HepG2 (cell line): Measurements from ENCODE around the gene MTMR1. TPM values are rescaled to one million over a fixed set of nuclear protein-coding genes. Genes with fewer than 3 reads are reported as not detected.

Experiments used
- ATAC-seq: fragments of 200-7000 bp; cut with Tn5 transposase; 3 replicates; pipeline ENCODE4 v1.9.1; 2020; ENCODE audit warnings: mild to moderate bottlenecking, moderate library complexity
- BruUV-seq: library from RNA; stranded (reverse); fragments of 400-500 nt; replicated peaks from 2 replicates; lab custom pipeline; 2021; lab: Mats Ljungman, UMichigan
- CTCF ChIA-PET: fragments of 300-600 bp; formaldehyde crosslinking; extraction: SDS; loops from one replicate; lab custom pipeline; 2021; ENCODE audit warnings: low total read pairs, inconsistent platforms, low intra/inter-chr PET ratio; lab: Yijun Ruan, JAX
- POLR2A ChIA-PET: fragments of 350-600 bp; sonication (Branson Sonifier 250); formaldehyde crosslinking; loops from one replicate; lab custom pipeline; 2020; ENCODE audit warnings: antibody characterized with exemption, inconsistent platforms; lab: Yijun Ruan, JAX
- DNase-seq: peaks from one replicate; pipeline ENCODE4 v3.0.0-alpha.2; 2015; ENCODE audit warnings: low spot score
- FAIRE-seq: peaks from 3 replicates; lab custom pipeline; 2011; peaks lifted over from hg19 to GRCh38; lab: Jason Lieb, UNC
- H2AFZ ChIP-seq: one replicate; pipeline ENCODE4 v1.6.1; 2011; ENCODE audit warnings: low read length, inconsistent platforms
- H3K27ac ChIP-seq: fragments of 300-600 bp; 3 replicates; pipeline ENCODE4 v1.8.0; 2011; ENCODE audit warnings: mixed run types, mild to moderate bottlenecking, mixed read lengths, low read length, inconsistent platforms; ENCODE audit not compliant: insufficient read depth; ENCODE audit errors: extremely low read length
- H3K27me3 ChIP-seq, 2 experiments: fragments of 200-600 bp in 1 of 2; 2 replicates in 1 of 2; 3 replicates in 1 of 2; pipeline versions ENCODE4 v1.6.0 to v1.8.0; 2011; ENCODE audit warnings: low read length in 2 of 2, mild to moderate bottlenecking in 2 of 2, moderate library complexity in 2 of 2, inconsistent platforms in 1 of 2; ENCODE audit not compliant: insufficient read depth in 2 of 2, control insufficient read depth in 1 of 2
- H3K36me3 ChIP-seq, 2 experiments: fragments of 200-600 bp in 1 of 2; replicated peaks in 1 of 2; 2 replicates in 1 of 2; 3 replicates in 1 of 2; pipeline versions ENCODE4 v1.5.1 to v1.8.0; 2011; ENCODE audit warnings: low read length in 2 of 2, inconsistent platforms in 1 of 2; ENCODE audit not compliant: insufficient read depth in 2 of 2, control insufficient read depth in 1 of 2
- H3K4me1 ChIP-seq: 2 replicates; pipeline ENCODE4 v1.5.1; 2012; ENCODE audit warnings: low read length, inconsistent platforms; ENCODE audit not compliant: insufficient read depth
- H3K4me2 ChIP-seq: 2 replicates; pipeline ENCODE4 v1.6.0; 2011; ENCODE audit warnings: low read depth, low read length, inconsistent platforms
- H3K4me3 ChIP-seq, 3 experiments: fragments of 200-600 bp in 1 of 3; sonication (generic), shearing (Covaris generic) in 1 of 3; replicated peaks in 1 of 3; 2 replicates each; pipeline ENCODE4 v1.5.1; 2011 to 2016; ENCODE audit warnings: low read length in 3 of 3, inconsistent platforms in 2 of 3, low read depth in 2 of 3, mild to moderate bottlenecking in 2 of 3, control low read depth in 1 of 3, mixed read lengths in 1 of 3; ENCODE audit not compliant: insufficient read depth in 1 of 3
- H3K79me2 ChIP-seq: one replicate; pipeline ENCODE4 v1.6.1; 2011; ENCODE audit warnings: low read length, inconsistent platforms; ENCODE audit not compliant: insufficient read depth
- H3K9ac ChIP-seq: 2 replicates; pipeline ENCODE4 v1.6.0; 2011; ENCODE audit warnings: mild to moderate bottlenecking, low read depth, low read length, inconsistent platforms; ENCODE audit not compliant: insufficient read depth
- H3K9me3 ChIP-seq: 2 replicates; pipeline ENCODE4 v1.5.1; 2012; ENCODE audit warnings: mild to moderate bottlenecking, low read length
- H4K20me1 ChIP-seq: 2 replicates; pipeline ENCODE4 v1.6.0; 2011; ENCODE audit warnings: inconsistent platforms, mild to moderate bottlenecking, low read length, moderate library complexity; ENCODE audit not compliant: insufficient read depth
- HDAC6 ChIP-seq: fragments of 200-600 bp; sonication (generic); IDR thresholded peaks from 2 replicates; pipeline ENCODE4 v1.7.0; 2017; ENCODE audit warnings: mild to moderate bottlenecking, antibody characterized with exemption, low read length, low read depth
- HOXA3 ChIP-seq: sonication (generic); formaldehyde crosslinking; IDR thresholded peaks from 2 replicates; pipeline ENCODE4 v1.5.0; 2020; ENCODE audit warnings: missing genetic modification reagents
- KDM2A ChIP-seq: sonication (generic); formaldehyde crosslinking; IDR thresholded peaks from 2 replicates; pipeline ENCODE4 v1.4.0; 2020; ENCODE audit warnings: low read depth, missing genetic modification reagents, borderline replicate concordance
- MAFG ChIP-seq: sonication (generic); formaldehyde crosslinking; IDR thresholded peaks from 2 replicates; pipeline ENCODE4 v1.5.1; 2020; ENCODE audit warnings: mild to moderate bottlenecking, missing genetic modification reagents
- NFYB ChIP-seq: sonication (generic); formaldehyde crosslinking; IDR thresholded peaks from 2 replicates; pipeline ENCODE4 v1.4.0; 2020; ENCODE audit warnings: missing genetic modification reagents
- RNF2 ChIP-seq: fragments of 450-650 bp; conservative IDR thresholded peaks from 2 replicates; pipeline ENCODE4 v1.6.1; 2016; ENCODE audit warnings: low read depth
- SP140L ChIP-seq: sonication (generic); formaldehyde crosslinking; IDR thresholded peaks from 2 replicates; pipeline ENCODE4 v1.4.0; 2020; ENCODE audit warnings: missing genetic modification reagents, borderline replicate concordance
- SUZ12 ChIP-seq: fragments of 150-350 bp; IDR thresholded peaks from 2 replicates; pipeline ENCODE4 v1.6.1; 2014; ENCODE audit warnings: low read depth, low read length
- TOPORS ChIP-seq: sonication (generic); formaldehyde crosslinking; IDR thresholded peaks from 2 replicates; pipeline ENCODE4 v1.8.0; 2023; ENCODE audit warnings: mild to moderate bottlenecking, missing genetic modification reagents
- TRAFD1 ChIP-seq: sonication (generic); formaldehyde crosslinking; IDR thresholded peaks from 2 replicates; pipeline ENCODE4 v1.5.1; 2020; ENCODE audit warnings: missing genetic modification reagents, mild to moderate bottlenecking, borderline replicate concordance
- ZC3H13 ChIP-seq: sonication (generic); formaldehyde crosslinking; IDR thresholded peaks from 2 replicates; pipeline ENCODE4 v1.8.1; 2023; ENCODE audit warnings: mild to moderate bottlenecking, missing genetic modification reagents, moderate library complexity
- ZFAT ChIP-seq: sonication (generic); formaldehyde crosslinking; conservative IDR thresholded peaks from 2 replicates; pipeline ENCODE4 v1.8.1; 2023; ENCODE audit warnings: missing genetic modification reagents, inconsistent platforms
- ZFP62 ChIP-seq: sonication (generic); formaldehyde crosslinking; IDR thresholded peaks from 2 replicates; pipeline ENCODE4 v1.4.0; 2020; ENCODE audit warnings: missing genetic modification reagents
- ZNF205 ChIP-seq: IDR thresholded peaks from 2 replicates; pipeline ENCODE4 v1.6.1; 2018; ENCODE audit warnings: missing biosample characterization, missing genetic modification reagents
- ZNF468 ChIP-seq: sonication (generic); formaldehyde crosslinking; IDR thresholded peaks from 2 replicates; pipeline ENCODE4 v1.8.0; 2022; ENCODE audit warnings: mild to moderate bottlenecking, moderate library complexity, missing genetic modification reagents
- ZSCAN29 ChIP-seq: sonication (generic); formaldehyde crosslinking; conservative IDR thresholded peaks from 2 replicates; pipeline ENCODE4 v1.4.0; 2020; ENCODE audit warnings: mild to moderate bottlenecking, missing genetic modification reagents
- WGBS: methylation state at CpG from one replicate; pipeline ENCODE4 v1.1.6; 2017; ENCODE audit warnings: low lambda C conversion rate; 5-methylcytosine and 5-hydroxymethylcytosine counted together
- in situ Hi-C: cut with HindIII; loops from 2 replicates; pipeline ENCODE4 v1.10.0; 2017; ENCODE audit warnings: low pct_unique_long_range_greater_than_20kb; ENCODE audit not compliant: extremely low pct_ligation_motif_present
- intact Hi-C: fragments of 100-400 bp; cut with micrococcal nuclease; formaldehyde crosslinking; loops from one replicate; pipeline ENCODE4 v1.10.0; 2022; ENCODE audit not compliant: unreplicated experiment
- polyA plus RNA-seq, 8 experiments: library from polyadenylated mRNA; depleted of rRNA in 3 of 8; stranded (reverse) in 7 of 8; unstranded in 1 of 8; fragments of >200 nt; fragmentation: Illumina TruSeq in 4 of 8; extraction: Trizol in 4 of 8; gene quantifications; 2 replicates each; pipeline versions ENCODE4 v1.2.1 to v1.2.3, GENCODE V29; 2011 to 2016; ENCODE audit warnings: low read depth in 4 of 8, missing spikeins in 1 of 8, mixed read lengths in 1 of 8; ENCODE audit not compliant: insufficient read depth in 1 of 8
- total RNA-seq, 5 experiments: library from RNA; depleted of rRNA; stranded (reverse); fragments of >200 nt; fragmentation: Illumina TruSeq; extraction: Trizol; gene quantifications; 2 replicates each; pipeline ENCODE4 v1.2.3, GENCODE V29; 2016; ENCODE audit warnings: low read depth in 1 of 5
- TF ChIP-seq, protein P1 (sequence below): sonication (generic); formaldehyde crosslinking; IDR thresholded peaks from 2 replicates; pipeline ENCODE4 v1.8.1; 2023; ENCODE audit warnings: mild to moderate bottlenecking, missing genetic modification reagents
- TF ChIP-seq, protein P2 (sequence below): IDR thresholded peaks from 2 replicates; pipeline ENCODE4 v1.6.1; 2016
- TF ChIP-seq, protein P3 (sequence below): sonication (generic); formaldehyde crosslinking; IDR thresholded peaks from 2 replicates; pipeline ENCODE4 v1.4.0; 2020; ENCODE audit warnings: missing genetic modification reagents
- TF ChIP-seq, protein P4 (sequence below): sonication (generic); formaldehyde crosslinking; IDR thresholded peaks from 2 replicates; pipeline ENCODE4 v1.5.0; 2020; ENCODE audit warnings: mild to moderate bottlenecking, missing genetic modification reagents

MTMR1 gene
- total and polyA plus RNA-seq, 2 of the 13 experiments (the other 11 are each of a cell fraction or from before 2014, with no cell fraction given), result 8.9 to 11.1 TPM

DNA sequence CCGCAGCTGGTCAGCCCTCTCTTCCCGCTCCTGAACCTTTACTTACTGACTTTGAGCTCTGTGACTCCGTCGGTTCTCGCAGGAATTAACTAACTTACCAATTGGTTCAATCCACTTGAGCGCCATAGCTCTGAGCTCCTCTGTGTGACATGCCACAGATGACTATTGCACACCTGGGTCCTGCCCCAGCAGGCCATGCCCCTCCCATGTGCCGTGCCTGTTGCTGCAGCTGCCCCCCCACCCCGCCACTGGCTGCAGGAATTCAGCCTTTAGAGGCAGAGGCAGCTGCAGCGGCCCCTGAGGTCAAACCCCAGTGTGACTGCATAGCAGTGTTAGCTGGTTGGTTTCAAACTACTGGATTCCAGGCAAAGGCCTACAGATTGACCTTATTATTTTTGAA, 70.6 kb downstream of the MTMR1 start (continued):
- TF ChIP-seq RNF2 (no peak), ZC3H13 (CRISPR knock-in tag) (no peak), ZNF205 (CRISPR knock-in tag) (no peak), ZSCAN29 (CRISPR knock-in tag) (no peak), HDAC6 (no peak)

DNA sequence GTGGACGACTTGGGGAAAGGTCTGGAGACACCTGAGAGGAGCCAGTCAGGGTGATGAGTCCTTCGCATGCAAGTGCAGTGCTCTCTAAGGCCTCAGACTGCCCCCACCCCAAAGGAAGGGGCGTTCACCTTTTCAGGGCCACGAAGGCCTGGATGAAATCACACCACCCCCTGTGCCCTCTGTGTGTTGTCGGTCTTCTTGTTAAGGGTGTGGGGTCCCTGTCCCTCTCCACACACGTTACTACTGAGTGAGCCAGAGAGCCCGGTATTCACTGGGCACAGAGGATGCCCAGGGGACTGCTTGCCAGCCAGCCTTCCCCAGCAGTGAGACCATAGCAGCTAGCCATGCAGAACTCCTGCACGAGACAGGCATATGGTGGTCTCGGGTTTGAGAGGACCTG, 72.0 kb downstream of the MTMR1 start:
- Histone ChIP-seq H3K79me2 (no peaks in the 10 kb centered on the region), H2AFZ (no peak overlapping the region), H4K20me1 (no peaks in the 10 kb centered on the region), H3K4me2 (no peak overlapping the region), H3K36me3 (no peaks in the 10 kb centered on the region), H3K27ac (no peak overlapping the region), H3K4me1 (no peaks in the 10 kb centered on the region), H3K27me3 (no peaks in the 10 kb centered on the region), H3K4me3 (no peak overlapping the region), H3K9me3 (no peaks in the 10 kb centered on the region), H3K9ac (no peak overlapping the region)
- BruUV-seq, result no TSS peak
- no peak for DNase-seq
- POLR2A ChIA-PET, result no interaction called here
- FAIRE-seq, result no peak
- intact Hi-C loops, result no loop called here
- ATAC-seq, result no peak
- CTCF ChIA-PET, result no interaction called here
- in situ Hi-C loops, result no loop called here
- WGBS, result no CpG with 5 or more reads among the region's 9 CpGs
- TF ChIP-seq ZNF468 (CRISPR knock-in tag) (no peak), TOPORS (CRISPR knock-in tag) (no peak), KDM2A (no peak), HOXA3 (CRISPR knock-in tag) (no peak), ZFAT (no peak), NFYB (CRISPR knock-in tag) (no peak), SP140L (CRISPR knock-in tag) (no peak), TRAFD1 (CRISPR knock-in tag) (no peak), MAFG (CRISPR knock-in tag) (no peak), SUZ12 (no peak), ZFP62 (CRISPR knock-in tag) (no peak)
- TF ChIP-seq, protein P1, sequence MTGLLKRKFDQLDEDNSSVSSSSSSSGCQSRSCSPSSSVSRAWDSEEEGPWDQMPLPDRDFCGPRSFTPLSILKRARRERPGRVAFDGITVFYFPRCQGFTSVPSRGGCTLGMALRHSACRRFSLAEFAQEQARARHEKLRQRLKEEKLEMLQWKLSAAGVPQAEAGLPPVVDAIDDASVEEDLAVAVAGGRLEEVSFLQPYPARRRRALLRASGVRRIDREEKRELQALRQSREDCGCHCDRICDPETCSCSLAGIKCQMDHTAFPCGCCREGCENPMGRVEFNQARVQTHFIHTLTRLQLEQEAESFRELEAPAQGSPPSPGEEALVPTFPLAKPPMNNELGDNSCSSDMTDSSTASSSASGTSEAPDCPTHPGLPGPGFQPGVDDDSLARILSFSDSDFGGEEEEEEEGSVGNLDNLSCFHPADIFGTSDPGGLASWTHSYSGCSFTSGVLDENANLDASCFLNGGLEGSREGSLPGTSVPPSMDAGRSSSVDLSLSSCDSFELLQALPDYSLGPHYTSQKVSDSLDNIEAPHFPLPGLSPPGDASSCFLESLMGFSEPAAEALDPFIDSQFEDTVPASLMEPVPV (CRISPR knock-in tag), result no peak
- TF ChIP-seq, protein P2, sequence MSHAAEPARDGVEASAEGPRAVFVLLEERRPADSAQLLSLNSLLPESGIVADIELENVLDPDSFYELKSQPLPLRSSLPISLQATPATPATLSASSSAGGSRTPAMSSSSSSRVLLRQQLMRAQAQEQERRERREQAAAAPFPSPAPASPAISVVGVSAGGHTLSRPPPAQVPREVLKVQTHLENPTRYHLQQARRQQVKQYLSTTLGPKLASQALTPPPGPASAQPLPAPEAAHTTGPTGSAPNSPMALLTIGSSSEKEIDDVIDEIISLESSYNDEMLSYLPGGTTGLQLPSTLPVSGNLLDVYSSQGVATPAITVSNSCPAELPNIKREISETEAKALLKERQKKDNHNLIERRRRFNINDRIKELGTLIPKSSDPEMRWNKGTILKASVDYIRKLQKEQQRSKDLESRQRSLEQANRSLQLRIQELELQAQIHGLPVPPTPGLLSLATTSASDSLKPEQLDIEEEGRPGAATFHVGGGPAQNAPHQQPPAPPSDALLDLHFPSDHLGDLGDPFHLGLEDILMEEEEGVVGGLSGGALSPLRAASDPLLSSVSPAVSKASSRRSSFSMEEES, result no peak
- TF ChIP-seq, protein P3, sequence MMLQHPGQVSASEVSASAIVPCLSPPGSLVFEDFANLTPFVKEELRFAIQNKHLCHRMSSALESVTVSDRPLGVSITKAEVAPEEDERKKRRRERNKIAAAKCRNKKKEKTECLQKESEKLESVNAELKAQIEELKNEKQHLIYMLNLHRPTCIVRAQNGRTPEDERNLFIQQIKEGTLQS (CRISPR knock-in tag), result no peak
- TF ChIP-seq, protein P4, sequence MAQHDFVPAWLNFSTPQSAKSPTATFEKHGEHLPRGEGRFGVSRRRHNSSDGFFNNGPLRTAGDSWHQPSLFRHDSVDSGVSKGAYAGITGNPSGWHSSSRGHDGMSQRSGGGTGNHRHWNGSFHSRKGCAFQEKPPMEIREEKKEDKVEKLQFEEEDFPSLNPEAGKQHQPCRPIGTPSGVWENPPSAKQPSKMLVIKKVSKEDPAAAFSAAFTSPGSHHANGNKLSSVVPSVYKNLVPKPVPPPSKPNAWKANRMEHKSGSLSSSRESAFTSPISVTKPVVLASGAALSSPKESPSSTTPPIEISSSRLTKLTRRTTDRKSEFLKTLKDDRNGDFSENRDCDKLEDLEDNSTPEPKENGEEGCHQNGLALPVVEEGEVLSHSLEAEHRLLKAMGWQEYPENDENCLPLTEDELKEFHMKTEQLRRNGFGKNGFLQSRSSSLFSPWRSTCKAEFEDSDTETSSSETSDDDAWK (CRISPR knock-in tag), result no peak
